ENCODE measurements around the gene LTB. TPM values are rescaled to one million over a fixed set of nuclear protein-coding genes. Genes with fewer than 3 reads are reported as not detected.
A peak's percentile ranks its signal among the peaks of the same experiment; 100 is the strongest.

Gene LTB
- total and polyA plus RNA-seq, 4 donors, result 0.67 to 5.3 (median 1.5) TPM

DNA sequence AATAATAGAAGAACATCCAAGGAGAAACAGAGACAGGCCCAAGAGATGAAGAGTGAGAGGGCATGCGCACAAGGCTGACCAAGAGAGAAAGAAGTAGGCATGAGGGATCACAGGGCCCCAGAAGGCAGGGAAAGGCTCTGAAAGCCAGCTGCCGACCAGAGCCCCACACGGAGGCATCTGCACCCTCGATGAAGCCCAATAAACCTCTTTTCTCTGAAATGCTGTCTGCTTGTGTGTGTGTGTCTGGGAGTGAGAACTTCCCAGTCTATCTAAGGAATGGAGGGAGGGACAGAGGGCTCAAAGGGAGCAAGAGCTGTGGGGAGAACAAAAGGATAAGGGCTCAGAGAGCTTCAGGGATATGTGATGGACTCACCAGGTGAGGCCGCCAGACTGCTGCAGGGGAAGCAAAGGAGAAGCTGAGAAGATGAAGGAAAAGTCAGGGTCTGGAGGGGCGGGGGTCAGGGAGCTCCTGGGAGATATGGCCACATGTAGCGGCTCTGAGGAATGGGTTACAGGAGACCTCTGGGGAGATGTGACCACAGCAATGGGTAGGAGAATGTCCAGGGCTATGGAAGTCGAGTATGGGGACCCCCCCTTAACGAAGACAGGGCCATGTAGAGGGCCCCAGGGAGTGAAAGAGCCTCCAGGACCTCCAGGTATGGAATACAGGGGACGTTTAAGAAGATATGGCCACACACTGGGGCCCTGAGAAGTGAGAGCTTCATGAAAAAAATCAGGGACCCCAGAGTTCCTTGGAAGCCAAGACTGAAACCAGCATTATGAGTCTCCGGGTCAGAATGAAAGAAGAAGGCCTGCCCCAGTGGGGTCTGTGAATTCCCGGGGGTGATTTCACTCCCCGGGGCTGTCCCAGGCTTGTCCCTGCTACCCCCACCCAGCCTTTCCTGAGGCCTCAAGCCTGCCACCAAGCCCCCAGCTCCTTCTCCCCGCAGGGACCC, 7.8 kb downstream of the LTB start:
- no peaks in the 10 kb centered on the region for H3K9me3 ChIP-seq (ENCODE audit: control insufficient read depth in 4 of 4, low read length in 3 of 4)
- TF ChIP-seq SP1 (IDR thresholded peaks at IDR 0.05), result no peak
- H3K27me3 ChIP-seq (ENCODE audit: control insufficient read depth in 4 of 4, insufficient read depth in 4 of 4, low read length in 3 of 4), result no peaks in the 10 kb centered on the region
- H3K4me1 ChIP-seq (ENCODE audit: control insufficient read depth in 4 of 4, insufficient read depth in 4 of 4, low read length in 3 of 4), result no peaks in the 10 kb centered on the region
- H3K4me3 ChIP-seq (ENCODE audit: low read depth in 1 of 3, low read length in 3 of 3), result no peak overlapping the region
- no peak for DNase-seq (ENCODE audit: low spot score)
- H3K36me3 ChIP-seq (ENCODE audit: control insufficient read depth in 4 of 4, insufficient read depth in 3 of 4, low read depth in 1 of 4, low read length in 3 of 4), result no peaks in the 10 kb centered on the region
- WGBS, result 77% methylated on average over 14 of the region's 14 CpGs
- no peak overlapping the region for H3K27ac ChIP-seq (ENCODE audit: low read depth in 1 of 2, low read length in 2 of 2)
- H3K9ac ChIP-seq (ENCODE audit: low read depth in 1 of 2, low read length in 2 of 2), result no peak overlapping the region

DNA sequence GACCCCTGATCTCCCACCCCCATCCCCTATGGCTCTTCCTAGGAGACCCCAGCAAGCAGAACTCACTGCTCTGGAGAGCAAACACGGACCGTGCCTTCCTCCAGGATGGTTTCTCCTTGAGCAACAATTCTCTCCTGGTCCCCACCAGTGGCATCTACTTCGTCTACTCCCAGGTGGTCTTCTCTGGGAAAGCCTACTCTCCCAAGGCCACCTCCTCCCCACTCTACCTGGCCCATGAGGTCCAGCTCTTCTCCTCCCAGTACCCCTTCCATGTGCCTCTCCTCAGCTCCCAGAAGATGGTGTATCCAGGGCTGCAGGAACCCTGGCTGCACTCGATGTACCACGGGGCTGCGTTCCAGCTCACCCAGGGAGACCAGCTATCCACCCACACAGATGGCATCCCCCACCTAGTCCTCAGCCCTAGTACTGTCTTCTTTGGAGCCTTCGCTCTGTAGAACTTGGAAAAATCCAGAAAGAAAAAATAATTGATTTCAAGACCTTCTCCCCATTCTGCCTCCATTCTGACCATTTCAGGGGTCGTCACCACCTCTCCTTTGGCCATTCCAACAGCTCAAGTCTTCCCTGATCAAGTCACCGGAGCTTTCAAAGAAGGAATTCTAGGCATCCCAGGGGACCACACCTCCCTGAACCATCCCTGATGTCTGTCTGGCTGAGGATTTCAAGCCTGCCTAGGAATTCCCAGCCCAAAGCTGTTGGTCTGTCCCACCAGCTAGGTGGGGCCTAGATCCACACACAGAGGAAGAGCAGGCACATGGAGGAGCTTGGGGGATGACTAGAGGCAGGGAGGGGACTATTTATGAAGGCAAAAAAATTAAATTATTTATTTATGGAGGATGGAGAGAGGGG, 8.8 kb downstream of the LTB start:
- H3K9me3 ChIP-seq (ENCODE audit: control insufficient read depth in 4 of 4, low read length in 3 of 4), result no peaks in the 10 kb centered on the region
- H3K4me1 ChIP-seq (ENCODE audit: control insufficient read depth in 4 of 4, insufficient read depth in 4 of 4, low read length in 3 of 4), result no peaks in the 10 kb centered on the region
- H3K4me3 ChIP-seq (ENCODE audit: low read depth in 1 of 3, low read length in 3 of 3), result no peak overlapping the region
- H3K27ac ChIP-seq (ENCODE audit: low read depth in 1 of 2, low read length in 2 of 2), result peak overlapping the region in 1 of 2 donors; percentile 52
- no peaks in the 10 kb centered on the region for H3K36me3 ChIP-seq (ENCODE audit: control insufficient read depth in 4 of 4, insufficient read depth in 3 of 4, low read depth in 1 of 4, low read length in 3 of 4)
- H3K27me3 ChIP-seq (ENCODE audit: control insufficient read depth in 4 of 4, insufficient read depth in 4 of 4, low read length in 3 of 4), result no peaks in the 10 kb centered on the region
- no peak for DNase-seq (ENCODE audit: low spot score)
- 88% methylated on average over 9 of the region's 9 CpGs for WGBS
- H3K9ac ChIP-seq (ENCODE audit: low read depth in 1 of 2, low read length in 2 of 2), result no peak overlapping the region
- TF ChIP-seq FOXA2 (IDR thresholded peaks at IDR 0.05) (no peak), YY1 (IDR thresholded peaks at IDR 0.05) (no peak), GABPA (IDR thresholded peaks at IDR 0.05 in 1 of 2, conservative IDR thresholded peaks at IDR 0.05 in 1 of 2) (no peak)
- TF ChIP-seq, protein P1, sequence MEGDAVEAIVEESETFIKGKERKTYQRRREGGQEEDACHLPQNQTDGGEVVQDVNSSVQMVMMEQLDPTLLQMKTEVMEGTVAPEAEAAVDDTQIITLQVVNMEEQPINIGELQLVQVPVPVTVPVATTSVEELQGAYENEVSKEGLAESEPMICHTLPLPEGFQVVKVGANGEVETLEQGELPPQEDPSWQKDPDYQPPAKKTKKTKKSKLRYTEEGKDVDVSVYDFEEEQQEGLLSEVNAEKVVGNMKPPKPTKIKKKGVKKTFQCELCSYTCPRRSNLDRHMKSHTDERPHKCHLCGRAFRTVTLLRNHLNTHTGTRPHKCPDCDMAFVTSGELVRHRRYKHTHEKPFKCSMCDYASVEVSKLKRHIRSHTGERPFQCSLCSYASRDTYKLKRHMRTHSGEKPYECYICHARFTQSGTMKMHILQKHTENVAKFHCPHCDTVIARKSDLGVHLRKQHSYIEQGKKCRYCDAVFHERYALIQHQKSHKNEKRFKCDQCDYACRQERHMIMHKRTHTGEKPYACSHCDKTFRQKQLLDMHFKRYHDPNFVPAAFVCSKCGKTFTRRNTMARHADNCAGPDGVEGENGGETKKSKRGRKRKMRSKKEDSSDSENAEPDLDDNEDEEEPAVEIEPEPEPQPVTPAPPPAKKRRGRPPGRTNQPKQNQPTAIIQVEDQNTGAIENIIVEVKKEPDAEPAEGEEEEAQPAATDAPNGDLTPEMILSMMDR (IDR thresholded peaks at IDR 0.05; ENCODE audit: low read depth, low read length, missing input control), result no peak
- TF ChIP-seq, protein P2, sequence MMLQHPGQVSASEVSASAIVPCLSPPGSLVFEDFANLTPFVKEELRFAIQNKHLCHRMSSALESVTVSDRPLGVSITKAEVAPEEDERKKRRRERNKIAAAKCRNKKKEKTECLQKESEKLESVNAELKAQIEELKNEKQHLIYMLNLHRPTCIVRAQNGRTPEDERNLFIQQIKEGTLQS (IDR thresholded peaks at IDR 0.05), result no peak
- TF ChIP-seq, protein P3, sequence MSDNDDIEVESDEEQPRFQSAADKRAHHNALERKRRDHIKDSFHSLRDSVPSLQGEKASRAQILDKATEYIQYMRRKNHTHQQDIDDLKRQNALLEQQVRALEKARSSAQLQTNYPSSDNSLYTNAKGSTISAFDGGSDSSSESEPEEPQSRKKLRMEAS (IDR thresholded peaks at IDR 0.05), result no peak

DNA sequence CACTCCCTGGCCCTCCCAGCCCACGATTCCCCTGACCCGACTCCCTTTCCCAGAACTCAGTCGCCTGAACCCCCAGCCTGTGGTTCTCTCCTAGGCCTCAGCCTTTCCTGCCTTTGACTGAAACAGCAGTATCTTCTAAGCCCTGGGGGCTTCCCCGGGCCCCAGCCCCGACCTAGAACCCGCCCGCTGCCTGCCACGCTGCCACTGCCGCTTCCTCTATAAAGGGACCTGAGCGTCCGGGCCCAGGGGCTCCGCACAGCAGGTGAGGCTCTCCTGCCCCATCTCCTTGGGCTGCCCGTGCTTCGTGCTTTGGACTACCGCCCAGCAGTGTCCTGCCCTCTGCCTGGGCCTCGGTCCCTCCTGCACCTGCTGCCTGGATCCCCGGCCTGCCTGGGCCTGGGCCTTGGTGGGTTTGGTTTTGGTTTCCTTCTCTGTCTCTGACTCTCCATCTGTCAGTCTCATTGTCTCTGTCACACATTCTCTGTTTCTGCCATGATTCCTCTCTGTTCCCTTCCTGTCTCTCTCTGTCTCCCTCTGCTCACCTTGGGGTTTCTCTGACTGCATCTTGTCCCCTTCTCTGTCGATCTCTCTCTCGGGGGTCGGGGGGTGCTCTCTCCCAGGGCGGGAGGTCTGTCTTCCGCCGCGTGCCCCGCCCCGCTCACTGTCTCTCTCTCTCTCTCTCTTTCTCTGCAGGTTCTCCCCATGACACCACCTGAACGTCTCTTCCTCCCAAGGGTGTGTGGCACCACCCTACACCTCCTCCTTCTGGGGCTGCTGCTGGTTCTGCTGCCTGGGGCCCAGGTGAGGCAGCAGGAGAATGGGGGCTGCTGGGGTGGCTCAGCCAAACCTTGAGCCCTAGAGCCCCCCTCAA, 9.9 kb downstream of the LTB start, which contains the start of gene LTA:
Gene LTA (plus strand): TSS at position 249 of the 871 bp plus-strand sequence. CDS start 454 bp downstream, at position 703.
- H3K27me3 ChIP-seq (ENCODE audit: control insufficient read depth in 4 of 4, insufficient read depth in 4 of 4, low read length in 3 of 4), result no peaks in the 10 kb centered on the region
- WGBS, result 85% methylated on average over 27 of the region's 27 CpGs
- TF ChIP-seq, protein P4, sequence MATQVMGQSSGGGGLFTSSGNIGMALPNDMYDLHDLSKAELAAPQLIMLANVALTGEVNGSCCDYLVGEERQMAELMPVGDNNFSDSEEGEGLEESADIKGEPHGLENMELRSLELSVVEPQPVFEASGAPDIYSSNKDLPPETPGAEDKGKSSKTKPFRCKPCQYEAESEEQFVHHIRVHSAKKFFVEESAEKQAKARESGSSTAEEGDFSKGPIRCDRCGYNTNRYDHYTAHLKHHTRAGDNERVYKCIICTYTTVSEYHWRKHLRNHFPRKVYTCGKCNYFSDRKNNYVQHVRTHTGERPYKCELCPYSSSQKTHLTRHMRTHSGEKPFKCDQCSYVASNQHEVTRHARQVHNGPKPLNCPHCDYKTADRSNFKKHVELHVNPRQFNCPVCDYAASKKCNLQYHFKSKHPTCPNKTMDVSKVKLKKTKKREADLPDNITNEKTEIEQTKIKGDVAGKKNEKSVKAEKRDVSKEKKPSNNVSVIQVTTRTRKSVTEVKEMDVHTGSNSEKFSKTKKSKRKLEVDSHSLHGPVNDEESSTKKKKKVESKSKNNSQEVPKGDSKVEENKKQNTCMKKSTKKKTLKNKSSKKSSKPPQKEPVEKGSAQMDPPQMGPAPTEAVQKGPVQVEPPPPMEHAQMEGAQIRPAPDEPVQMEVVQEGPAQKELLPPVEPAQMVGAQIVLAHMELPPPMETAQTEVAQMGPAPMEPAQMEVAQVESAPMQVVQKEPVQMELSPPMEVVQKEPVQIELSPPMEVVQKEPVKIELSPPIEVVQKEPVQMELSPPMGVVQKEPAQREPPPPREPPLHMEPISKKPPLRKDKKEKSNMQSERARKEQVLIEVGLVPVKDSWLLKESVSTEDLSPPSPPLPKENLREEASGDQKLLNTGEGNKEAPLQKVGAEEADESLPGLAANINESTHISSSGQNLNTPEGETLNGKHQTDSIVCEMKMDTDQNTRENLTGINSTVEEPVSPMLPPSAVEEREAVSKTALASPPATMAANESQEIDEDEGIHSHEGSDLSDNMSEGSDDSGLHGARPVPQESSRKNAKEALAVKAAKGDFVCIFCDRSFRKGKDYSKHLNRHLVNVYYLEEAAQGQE (IDR thresholded peaks at IDR 0.05), result no peak
- no peak for TF ChIP-seq YY1 (IDR thresholded peaks at IDR 0.05)
- TF ChIP-seq, protein P2 (IDR thresholded peaks at IDR 0.05), result no peak
- no peak within 1 kb of the TSS for H3K4me3 ChIP-seq (ENCODE audit: low read depth in 1 of 3, low read length in 3 of 3)
- DNase-seq (ENCODE audit: low spot score), result no peak
- H3K9me3 ChIP-seq (ENCODE audit: control insufficient read depth in 4 of 4, low read length in 3 of 4), result no peaks in the 10 kb centered on the region
- H3K36me3 ChIP-seq (ENCODE audit: control insufficient read depth in 4 of 4, insufficient read depth in 3 of 4, low read depth in 1 of 4, low read length in 3 of 4), result no peaks in the 10 kb centered on the region
- no peak within 1 kb of the TSS for H3K9ac ChIP-seq (ENCODE audit: low read depth in 1 of 2, low read length in 2 of 2)
- H3K4me1 ChIP-seq (ENCODE audit: control insufficient read depth in 4 of 4, insufficient read depth in 4 of 4, low read length in 3 of 4), result no peaks in the 10 kb centered on the region
- peak within 1 kb of the TSS in 1 of 2 donors; percentile 52 for H3K27ac ChIP-seq (ENCODE audit: low read depth in 1 of 2, low read length in 2 of 2)

Data from liver (tissue), 9 donors.